ENCODE results near the gene PSMD14. TPM values are rescaled to one million over a fixed set of nuclear protein-coding genes. Genes with fewer than 3 reads are reported as not detected.
"Not testable (repeated sequence)": the region's sequence is repeated elsewhere in the genome, so short reads cannot be mapped to it uniquely, and the experiment has no call there.

Gene PSMD14
- total RNA-seq, 1 donor from 2014 or later = 33.5 TPM

DNA sequence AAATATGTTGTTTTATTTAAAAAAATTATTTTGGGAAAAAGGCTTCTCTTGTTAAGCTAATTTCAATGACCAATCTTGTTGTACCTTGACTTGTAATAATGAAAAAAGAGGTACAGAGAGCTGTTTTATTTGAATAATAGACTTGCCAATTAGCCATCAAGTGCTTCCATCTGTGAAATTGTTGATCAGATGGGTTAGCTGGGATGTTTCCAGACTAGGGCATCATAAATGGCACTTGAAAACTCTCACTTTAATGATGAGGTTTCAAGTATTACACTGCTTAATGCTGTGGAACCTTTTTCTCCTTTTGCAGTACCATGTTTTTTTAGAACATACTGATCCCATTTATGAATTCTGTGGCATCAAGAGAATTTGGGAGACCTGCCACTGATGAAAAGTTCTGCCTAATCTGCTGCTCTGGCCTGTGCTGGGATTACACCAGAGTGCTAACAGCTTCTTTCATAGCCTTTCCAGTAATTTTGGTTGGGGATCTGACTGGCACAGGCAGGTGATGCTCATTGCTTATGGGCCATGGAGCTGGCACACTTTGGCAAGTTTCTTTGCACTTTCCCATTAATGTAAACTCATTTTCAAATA is 24.2 kb downstream of the PSMD14 start:
- no peak for DNase-seq
- Histone ChIP-seq H3K27me3 (ENCODE audit: low read depth) (no peaks in the 10 kb centered on the region), H3K27ac (no peak overlapping the region), H3K36me3 (no peaks in the 10 kb centered on the region), H3K4me1 (no peaks in the 10 kb centered on the region), H3K4me3 (no peak overlapping the region), H3K9me3 (no peaks in the 10 kb centered on the region)
- TF ChIP-seq, protein P1, sequence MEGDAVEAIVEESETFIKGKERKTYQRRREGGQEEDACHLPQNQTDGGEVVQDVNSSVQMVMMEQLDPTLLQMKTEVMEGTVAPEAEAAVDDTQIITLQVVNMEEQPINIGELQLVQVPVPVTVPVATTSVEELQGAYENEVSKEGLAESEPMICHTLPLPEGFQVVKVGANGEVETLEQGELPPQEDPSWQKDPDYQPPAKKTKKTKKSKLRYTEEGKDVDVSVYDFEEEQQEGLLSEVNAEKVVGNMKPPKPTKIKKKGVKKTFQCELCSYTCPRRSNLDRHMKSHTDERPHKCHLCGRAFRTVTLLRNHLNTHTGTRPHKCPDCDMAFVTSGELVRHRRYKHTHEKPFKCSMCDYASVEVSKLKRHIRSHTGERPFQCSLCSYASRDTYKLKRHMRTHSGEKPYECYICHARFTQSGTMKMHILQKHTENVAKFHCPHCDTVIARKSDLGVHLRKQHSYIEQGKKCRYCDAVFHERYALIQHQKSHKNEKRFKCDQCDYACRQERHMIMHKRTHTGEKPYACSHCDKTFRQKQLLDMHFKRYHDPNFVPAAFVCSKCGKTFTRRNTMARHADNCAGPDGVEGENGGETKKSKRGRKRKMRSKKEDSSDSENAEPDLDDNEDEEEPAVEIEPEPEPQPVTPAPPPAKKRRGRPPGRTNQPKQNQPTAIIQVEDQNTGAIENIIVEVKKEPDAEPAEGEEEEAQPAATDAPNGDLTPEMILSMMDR (IDR thresholded peaks at IDR 0.05) = no peak
- intact Hi-C loops (cut with DNase I) = no loop called here
- no peak for ATAC-seq

DNA sequence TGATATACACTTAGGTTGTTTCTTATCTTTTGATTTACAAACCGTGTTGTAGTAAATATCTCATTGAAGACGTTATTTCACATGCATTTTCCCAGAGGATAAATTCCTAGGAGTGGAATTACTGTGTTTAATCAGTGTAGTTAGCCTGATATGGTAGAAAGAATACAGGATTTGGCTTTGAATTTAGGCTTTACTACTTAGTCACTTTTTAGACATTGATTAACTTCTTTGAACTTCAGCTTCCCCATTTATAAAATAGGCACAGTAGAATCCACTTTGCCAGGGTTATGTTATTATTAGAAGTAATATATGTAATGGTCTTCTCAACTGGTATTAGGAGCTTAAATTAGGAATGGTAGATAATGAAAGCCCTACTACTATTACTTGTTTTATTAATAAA is 27.4 kb downstream of the PSMD14 start:
- ATAC-seq = no peak
- TF ChIP-seq, protein P1 (IDR thresholded peaks at IDR 0.05) = no peak
- intact Hi-C loops (cut with DNase I) = no loop called here

DNA sequence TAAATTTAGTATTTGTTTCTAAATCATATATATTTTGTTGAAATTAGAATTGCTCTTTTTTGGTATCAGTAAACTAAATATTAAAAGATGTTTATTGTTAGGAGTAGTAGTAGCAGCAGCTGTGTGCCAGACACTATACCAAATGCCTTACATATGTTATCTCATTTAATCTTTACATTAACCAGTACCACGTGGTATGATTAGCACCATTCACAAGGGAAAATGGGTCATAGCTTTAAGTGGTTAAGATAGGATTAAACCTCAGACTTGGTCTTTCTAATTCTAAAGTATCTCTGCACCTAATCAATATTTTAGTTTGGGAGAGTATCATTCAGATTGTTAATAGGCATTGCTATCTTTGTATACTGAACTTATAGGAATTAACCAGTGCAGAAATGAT is 29.0 kb downstream of the PSMD14 start:
- Histone ChIP-seq H3K4me1 (no peaks in the 10 kb centered on the region), H3K27ac (no peak overlapping the region), H3K36me3 (no peaks in the 10 kb centered on the region), H3K9me3 (no peaks in the 10 kb centered on the region), H3K27me3 (ENCODE audit: low read depth) (no peaks in the 10 kb centered on the region), H3K4me3 (no peak overlapping the region)
- ATAC-seq (no peak), DNase-seq (no peak)
- intact Hi-C loops (cut with DNase I) = no loop called here
- TF ChIP-seq, protein P1 (IDR thresholded peaks at IDR 0.05) = no peak

More for the DNA sequence above, 27.4 kb downstream of the PSMD14 start:
- H3K4me3 ChIP-seq = no peak overlapping the region
- no peak overlapping the region for H3K27ac ChIP-seq
- H3K36me3 ChIP-seq = no peaks in the 10 kb centered on the region
- H3K9me3 ChIP-seq = no peaks in the 10 kb centered on the region
- H3K4me1 ChIP-seq = no peaks in the 10 kb centered on the region
- DNase-seq = no peak
- H3K27me3 ChIP-seq (ENCODE audit: low read depth) = no peaks in the 10 kb centered on the region

DNA sequence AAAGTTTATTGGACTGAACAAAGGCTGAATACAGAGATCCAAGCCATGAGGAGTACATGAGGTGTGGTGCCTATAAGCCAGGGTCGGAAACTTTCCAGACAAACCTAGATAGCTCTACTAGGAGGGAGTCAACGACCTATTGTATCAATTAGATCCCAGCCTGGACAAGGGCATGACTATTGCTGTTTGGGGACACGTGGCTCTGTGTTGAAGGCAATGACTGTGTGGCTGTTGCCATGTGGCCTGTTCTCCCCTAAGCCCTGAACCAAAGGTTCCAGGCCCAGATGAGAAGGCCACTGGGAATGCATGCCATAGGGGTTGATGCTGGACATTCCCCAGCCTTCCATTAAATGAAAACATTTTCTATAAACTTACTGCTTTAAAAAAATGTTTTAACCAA is 31.3 kb downstream of the PSMD14 start:
- H3K36me3 ChIP-seq; H3K9me3 ChIP-seq; intact Hi-C loops (cut with DNase I); ATAC-seq; DNase-seq; H3K4me3 ChIP-seq; H3K4me1 ChIP-seq; H3K27me3 ChIP-seq (ENCODE audit: low read depth); H3K27ac ChIP-seq: not testable (repeated sequence)

DNA sequence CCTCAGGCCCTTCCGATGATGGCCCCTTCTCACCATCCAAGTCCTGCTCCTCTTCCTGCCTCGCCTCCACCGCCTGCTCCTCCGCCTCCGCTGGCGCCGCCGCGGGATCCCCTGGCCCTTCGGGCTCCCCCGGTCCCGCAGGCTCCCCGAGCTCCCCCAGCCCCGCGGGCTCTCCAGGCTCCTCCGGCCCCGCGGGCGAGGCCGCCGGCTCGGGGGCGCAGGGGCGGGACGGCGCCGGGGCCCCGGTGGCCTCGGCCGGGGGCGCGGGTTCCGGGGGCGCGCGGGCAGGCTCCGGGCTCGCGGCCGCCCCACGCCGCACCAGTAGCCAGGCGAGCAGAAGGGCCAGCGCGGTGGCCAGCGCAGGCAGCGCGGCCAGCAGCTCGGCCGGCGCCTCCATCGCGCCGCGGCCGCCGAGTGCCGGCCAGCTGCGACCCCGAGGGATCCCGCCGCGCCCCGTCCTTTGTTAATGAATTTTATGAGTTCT is 32.7 kb downstream of the PSMD14 start:
- H3K27me3 ChIP-seq (ENCODE audit: low read depth); intact Hi-C loops (cut with DNase I); H3K27ac ChIP-seq; DNase-seq; H3K4me1 ChIP-seq; H3K36me3 ChIP-seq; H3K9me3 ChIP-seq; ATAC-seq; H3K4me3 ChIP-seq: not testable (repeated sequence)

DNA sequence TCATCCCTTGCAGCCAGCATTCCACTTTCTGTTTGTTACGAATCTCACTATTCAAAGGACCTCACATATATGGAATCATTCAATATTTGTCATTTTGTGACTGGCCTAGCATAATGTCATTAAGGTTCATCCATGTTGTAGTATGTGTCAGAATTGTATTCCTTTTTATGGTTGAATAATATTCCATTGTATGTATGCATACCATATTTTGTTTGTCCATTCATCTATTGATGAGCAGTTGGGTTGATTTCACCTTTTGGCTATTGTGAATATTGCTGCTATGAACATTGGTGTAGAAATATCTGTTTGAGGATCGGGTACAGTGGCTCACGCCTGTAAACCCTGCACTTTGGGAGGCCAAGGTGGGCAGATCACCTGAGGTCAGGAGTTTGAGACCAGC is 35.0 kb downstream of the PSMD14 start:
- Histone ChIP-seq H3K4me1 (no peaks in the 10 kb centered on the region), H3K27ac (no peak overlapping the region), H3K4me3 (no peak overlapping the region), H3K9me3 (no peaks in the 10 kb centered on the region), H3K36me3 (no peaks in the 10 kb centered on the region), H3K27me3 (ENCODE audit: low read depth) (no peaks in the 10 kb centered on the region)
- ATAC-seq = no peak
- TF ChIP-seq, protein P1 (IDR thresholded peaks at IDR 0.05) = no peak
- intact Hi-C loops (cut with DNase I) = no loop called here
- no peak for DNase-seq
